HEK293T (cell line): ENCODE measurements around the gene BRINP1.

Experiments used
- CTCF ChIA-PET: fragments of 350-600 bp; formaldehyde crosslinking; extraction: SDS; loops from one replicate; lab custom pipeline; 2021; ENCODE audit warnings: antibody characterized with exemption, inconsistent platforms; lab: Yijun Ruan, JAX
- POLR2A ChIA-PET: fragments of 350-600 bp; formaldehyde crosslinking; extraction: SDS; loops from one replicate; lab custom pipeline; 2020; ENCODE audit warnings: antibody characterized with exemption, inconsistent platforms; lab: Yijun Ruan, JAX
- DNase-seq: peaks from one replicate; pipeline ENCODE4 v3.0.0; 2012; ENCODE audit warnings: mixed read lengths; ENCODE audit errors: extremely low spot score
- ARNT ChIP-seq: fragments of 450-650 bp; IDR thresholded peaks from 2 replicates; pipeline ENCODE4 v1.6.1; 2017; ENCODE audit warnings: mild to moderate bottlenecking
- BHLHE40 ChIP-seq: fragments of 450-650 bp; IDR thresholded peaks from 2 replicates; pipeline ENCODE4 v1.6.1; 2016; ENCODE audit warnings: mild to moderate bottlenecking, moderate library complexity, borderline replicate concordance
- CTBP1 ChIP-seq: fragments of 450-650 bp; IDR thresholded peaks from 2 replicates; pipeline ENCODE4 v1.6.1; 2016; ENCODE audit warnings: borderline replicate concordance
- ELF4 ChIP-seq: fragments of 450-650 bp; IDR thresholded peaks from 2 replicates; pipeline ENCODE4 v1.6.1; 2017; ENCODE audit warnings: antibody characterized with exemption
- FOXA1 ChIP-seq: fragments of 450-650 bp; IDR thresholded peaks from 2 replicates; pipeline ENCODE4 v1.6.1; 2016; ENCODE audit warnings: mild to moderate bottlenecking
- FOXK2 ChIP-seq: fragments of 450-650 bp; IDR thresholded peaks from 2 replicates; pipeline ENCODE4 v1.6.1; 2016; ENCODE audit warnings: mild to moderate bottlenecking
- FOXM1 ChIP-seq: fragments of 450-650 bp; IDR thresholded peaks from 2 replicates; pipeline ENCODE4 v1.6.1; 2017; ENCODE audit warnings: mild to moderate bottlenecking, borderline replicate concordance
- HDGF ChIP-seq: fragments of 450-650 bp; IDR thresholded peaks from 2 replicates; pipeline ENCODE4 v1.6.1; 2017; ENCODE audit warnings: antibody characterized with exemption, borderline replicate concordance
- L3MBTL2 ChIP-seq: fragments of 450-650 bp; conservative IDR thresholded peaks from 2 replicates; pipeline ENCODE4 v1.6.1; 2016; ENCODE audit warnings: mild to moderate bottlenecking
- LEF1 ChIP-seq: fragments of 450-650 bp; IDR thresholded peaks from 2 replicates; pipeline ENCODE4 v1.6.1; 2017; ENCODE audit warnings: mild to moderate bottlenecking, borderline replicate concordance
- NFRKB ChIP-seq: fragments of 450-650 bp; IDR thresholded peaks from 2 replicates; pipeline ENCODE4 v1.6.1; 2016; ENCODE audit warnings: mild to moderate bottlenecking, moderate library complexity
- SP1 ChIP-seq: fragments of 450-650 bp; IDR thresholded peaks from 2 replicates; pipeline ENCODE4 v1.6.1; 2017
- SUZ12 ChIP-seq: fragments of 450-650 bp; IDR thresholded peaks from 2 replicates; pipeline ENCODE4 v1.6.1; 2016; ENCODE audit warnings: mild to moderate bottlenecking
- TARDBP ChIP-seq: fragments of 450-650 bp; IDR thresholded peaks from 2 replicates; pipeline ENCODE4 v1.6.1; 2016
- ZNF384 ChIP-seq: fragments of 450-650 bp; IDR thresholded peaks from 2 replicates; pipeline ENCODE4 v1.6.1; 2016
- TF ChIP-seq, protein P1 (sequence below): fragments of 450-650 bp; IDR thresholded peaks from 2 replicates; pipeline ENCODE4 v1.6.1; 2016

The BRINP1 gene

DNA sequence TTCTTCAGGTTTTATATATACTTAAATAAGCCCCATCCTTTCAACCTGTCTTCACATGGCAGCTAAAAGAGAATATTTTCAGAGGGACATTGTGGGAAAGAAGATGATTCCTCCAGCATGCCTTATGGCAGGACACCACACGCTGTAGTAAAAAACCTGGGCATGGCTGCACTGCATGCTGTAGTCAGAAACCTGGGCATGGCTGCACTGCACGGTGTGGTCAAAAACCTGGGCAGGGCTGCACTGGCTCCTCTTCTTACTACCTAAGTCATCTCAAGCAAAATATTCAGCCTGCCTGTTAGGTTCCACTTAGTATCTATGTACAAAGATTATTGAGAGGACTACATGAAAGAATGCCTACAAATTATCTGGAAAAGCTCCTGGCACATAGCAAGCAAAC lies 153.6 kb downstream of the BRINP1 start:
- POLR2A ChIA-PET: no interaction called here
- no peak for DNase-seq
- TF ChIP-seq LEF1 (no peak), NFRKB (no peak), FOXM1 (no peak), BHLHE40 (no peak), CTBP1 (no peak), L3MBTL2 (no peak), SP1 (no peak), ZNF384 (no peak), FOXK2 (no peak)
- CTCF ChIA-PET: no interaction called here

DNA sequence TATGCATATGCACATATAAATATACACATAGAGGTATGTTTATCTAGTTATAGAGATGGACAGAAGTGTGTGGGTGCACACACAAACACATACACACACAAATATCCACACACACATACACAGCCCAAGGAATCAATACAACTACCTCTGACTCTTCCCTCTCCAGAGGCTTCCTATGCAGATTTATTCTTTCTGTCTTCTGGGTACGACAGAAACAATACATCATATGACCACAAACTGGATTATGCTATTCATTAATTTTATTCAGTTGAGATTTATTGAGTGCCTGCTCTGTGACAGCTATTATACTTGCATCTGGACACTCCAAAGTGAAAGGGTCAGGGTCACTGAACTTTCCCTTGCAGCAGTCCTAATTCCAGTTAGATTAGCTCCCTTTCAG lies 155.8 kb downstream of the BRINP1 start:
- POLR2A ChIA-PET: no interaction called here
- DNase-seq: no peak
- TF ChIP-seq BHLHE40 (no peak), ZNF384 (no peak), SP1 (no peak), FOXK2 (no peak), ARNT (no peak), HDGF (no peak), SUZ12 (no peak), CTBP1 (no peak), L3MBTL2 (no peak), LEF1 (no peak), TARDBP (no peak), FOXM1 (no peak), FOXA1 (no peak), ELF4 (no peak), NFRKB (no peak)
- CTCF ChIA-PET: no interaction called here

DNA sequence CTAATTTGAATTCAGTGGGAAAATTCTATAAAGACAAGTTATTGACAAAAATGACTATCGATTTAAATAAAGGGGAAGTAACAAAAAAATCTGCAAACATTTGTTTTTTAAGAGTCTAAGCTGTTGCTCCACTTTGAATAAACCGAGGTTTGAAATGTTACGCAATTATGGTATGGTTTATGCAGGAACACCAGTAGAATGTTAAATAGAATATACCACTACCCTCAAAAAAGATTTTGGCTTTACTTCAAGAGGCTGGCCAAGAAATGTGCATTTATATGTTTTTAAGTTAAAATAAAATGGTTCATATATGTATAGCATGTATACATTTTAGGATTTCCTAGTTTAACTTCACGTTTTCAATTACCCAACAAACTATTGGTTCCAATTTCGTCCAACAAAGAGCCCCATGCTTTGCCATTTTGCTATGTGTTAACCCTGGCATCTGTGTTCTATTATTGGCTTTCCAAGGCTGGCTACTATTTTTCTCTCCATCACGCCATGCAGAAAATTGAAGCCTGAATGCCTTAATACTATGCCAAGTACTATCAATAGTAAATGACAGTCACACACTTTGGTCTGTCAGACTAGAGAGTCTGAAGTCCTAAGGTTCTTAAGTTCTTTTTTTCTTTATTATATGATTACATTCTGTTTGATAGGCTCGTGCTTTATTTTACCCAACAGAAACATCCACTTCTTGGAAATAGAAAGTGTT lies 171.2 kb downstream of the BRINP1 start:
- ChIA-PET POLR2A (no interaction called here), CTCF (no interaction called here)
- TF ChIP-seq TARDBP: no peak
- TF ChIP-seq ELF4: no peak
- TF ChIP-seq, protein P1, sequence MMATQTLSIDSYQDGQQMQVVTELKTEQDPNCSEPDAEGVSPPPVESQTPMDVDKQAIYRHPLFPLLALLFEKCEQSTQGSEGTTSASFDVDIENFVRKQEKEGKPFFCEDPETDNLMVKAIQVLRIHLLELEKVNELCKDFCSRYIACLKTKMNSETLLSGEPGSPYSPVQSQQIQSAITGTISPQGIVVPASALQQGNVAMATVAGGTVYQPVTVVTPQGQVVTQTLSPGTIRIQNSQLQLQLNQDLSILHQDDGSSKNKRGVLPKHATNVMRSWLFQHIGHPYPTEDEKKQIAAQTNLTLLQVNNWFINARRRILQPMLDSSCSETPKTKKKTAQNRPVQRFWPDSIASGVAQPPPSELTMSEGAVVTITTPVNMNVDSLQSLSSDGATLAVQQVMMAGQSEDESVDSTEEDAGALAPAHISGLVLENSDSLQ: no peak
- no peak for TF ChIP-seq ZNF384
- TF ChIP-seq FOXA1: no peak
- TF ChIP-seq HDGF: no peak
- TF ChIP-seq CTBP1: no peak
- no peak for TF ChIP-seq FOXM1
- no peak for TF ChIP-seq FOXK2
- TF ChIP-seq LEF1: no peak
- TF ChIP-seq L3MBTL2: no peak
- no peak for TF ChIP-seq SP1
- no peak for TF ChIP-seq SUZ12
- TF ChIP-seq NFRKB: no peak
- no peak for TF ChIP-seq ARNT
- TF ChIP-seq BHLHE40: no peak
- DNase-seq: no peak

DNA sequence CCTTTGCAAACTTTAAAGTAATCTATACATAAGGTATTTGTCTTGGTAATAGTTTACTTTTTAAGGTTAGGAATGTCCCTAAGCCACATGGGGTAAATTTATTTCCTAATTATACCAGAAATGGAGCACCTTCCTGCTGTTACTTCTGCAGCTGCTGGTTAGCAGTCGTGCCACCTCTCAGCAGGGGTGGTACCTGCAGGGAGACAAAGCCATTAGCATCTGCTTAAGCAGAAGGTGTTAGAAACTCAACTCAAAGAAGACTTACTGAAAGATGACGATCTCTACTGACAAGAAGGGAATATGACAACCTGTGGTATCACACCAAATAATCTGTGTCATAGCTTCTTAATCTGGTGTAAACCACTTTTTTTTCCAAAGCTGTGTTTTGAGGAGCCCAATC lies 173.7 kb downstream of the BRINP1 start:
- TF ChIP-seq LEF1 (no peak), CTBP1 (no peak), ZNF384 (no peak), FOXA1 (no peak), NFRKB (no peak), HDGF (no peak)
- TF ChIP-seq, protein P1: no peak
- ChIA-PET POLR2A (no interaction called here), CTCF (no interaction called here)
- DNase-seq: no peak

GRCh38 chr9:119185298-119185697 lies 183.9 kb downstream of the BRINP1 start:
- no peak for TF ChIP-seq SUZ12
- TF ChIP-seq ZNF384: no peak
- no peak for TF ChIP-seq FOXK2
- TF ChIP-seq SP1: no peak
- TF ChIP-seq FOXA1: no peak
- TF ChIP-seq, protein P1: no peak
- TF ChIP-seq L3MBTL2: no peak
- TF ChIP-seq LEF1: no peak
- TF ChIP-seq ARNT: no peak
- no peak for TF ChIP-seq NFRKB
- ChIA-PET CTCF (no interaction called here), POLR2A (no interaction called here)
- no peak for DNase-seq

DNA sequence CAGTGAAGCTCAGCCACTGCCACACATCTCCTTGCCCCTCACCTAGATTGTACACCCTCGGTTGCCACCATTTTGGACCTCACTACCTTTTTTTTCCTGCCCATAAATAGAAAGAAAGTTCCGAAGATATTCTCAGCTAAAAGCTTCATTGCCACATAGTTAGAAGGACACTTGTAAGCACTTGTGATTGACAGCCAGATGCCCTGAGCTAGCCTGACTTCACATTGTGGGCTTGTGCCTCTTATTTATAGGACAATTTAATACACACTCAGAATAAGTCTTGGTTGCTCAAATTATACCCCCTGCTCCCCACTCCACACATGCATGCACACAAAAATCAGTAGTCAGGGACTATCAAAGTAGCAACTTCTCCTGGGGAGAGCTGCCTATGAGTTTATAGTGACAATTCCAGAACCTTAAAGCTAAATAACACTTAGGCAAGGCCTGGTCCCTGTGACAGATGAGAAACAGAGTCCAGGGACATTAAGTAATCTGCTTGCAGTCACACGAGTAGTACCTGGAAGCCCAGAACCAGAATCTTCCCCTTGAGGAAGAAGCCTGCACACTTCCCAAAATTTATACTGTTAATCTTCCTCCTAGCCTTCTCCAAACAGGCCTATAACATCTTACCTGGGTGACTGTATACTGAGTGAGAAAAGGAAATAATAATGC lies 184.8 kb downstream of the BRINP1 start:
- no peak for TF ChIP-seq HDGF
- TF ChIP-seq FOXM1: no peak
- TF ChIP-seq CTBP1: no peak
- TF ChIP-seq FOXA1: no peak
- no peak for TF ChIP-seq BHLHE40
- TF ChIP-seq TARDBP: no peak
- TF ChIP-seq FOXK2: no peak
- no peak for TF ChIP-seq LEF1
- no peak for TF ChIP-seq L3MBTL2
- no peak for TF ChIP-seq ELF4
- CTCF ChIA-PET: no interaction called here
- no peak for DNase-seq
- POLR2A ChIA-PET: no interaction called here
